Measurements from ENCODE around the gene MUC4.
A peak's percentile ranks its signal among the peaks of the same experiment; 100 is the strongest.

The MUC4 gene

GRCh38 chr3:195700319-195700718 lies 111.4 kb downstream of the MUC4 start:
- no peak overlapping the region for H3K4me3 ChIP-seq (ENCODE audit: low read depth, low read length)
- no peak for TF ChIP-seq MYC (IDR thresholded peaks at IDR 0.05; ENCODE audit: low read depth, low read length)
- no peak for TF ChIP-seq MAX (IDR thresholded peaks at IDR 0.05; ENCODE audit: low read depth, low read length)
- TF ChIP-seq CTCF (IDR thresholded peaks at IDR 0.05; ENCODE audit: low read depth, low read length) = no peak
- no peak for TF ChIP-seq POLR2A (IDR thresholded peaks at IDR 0.05; ENCODE audit: extremely low read depth, insufficient read length)
- no peak for DNase-seq (ENCODE audit: low read depth)

- TF ChIP-seq MYC (IDR thresholded peaks at IDR 0.05; ENCODE audit: low read depth, low read length) = no peak
- DNase-seq (ENCODE audit: low read depth) = no peak
- no peak overlapping the region for H3K4me3 ChIP-seq (ENCODE audit: low read depth, low read length)
Observed at GRCh38 chr3:195699860-195700259, 111.9 kb downstream of the MUC4 start.

GRCh38 chr3:195699388-195699771 lies 112.3 kb downstream of the MUC4 start:
- TF ChIP-seq MYC (IDR thresholded peaks at IDR 0.05; ENCODE audit: low read depth, low read length) = no peak
- TF ChIP-seq MAX (IDR thresholded peaks at IDR 0.05; ENCODE audit: low read depth, low read length) = no peak
- TF ChIP-seq POLR2A (IDR thresholded peaks at IDR 0.05; ENCODE audit: extremely low read depth, insufficient read length) = no peak
- TF ChIP-seq CTCF (IDR thresholded peaks at IDR 0.05; ENCODE audit: low read depth, low read length) = no peak
- DNase-seq (ENCODE audit: low read depth) = no peak
- H3K4me3 ChIP-seq (ENCODE audit: low read depth, low read length) = no peak overlapping the region

- no peak for TF ChIP-seq MYC (IDR thresholded peaks at IDR 0.05; ENCODE audit: low read depth, low read length)
- no peak for TF ChIP-seq MAX (IDR thresholded peaks at IDR 0.05; ENCODE audit: low read depth, low read length)
- no peak for TF ChIP-seq POLR2A (IDR thresholded peaks at IDR 0.05; ENCODE audit: extremely low read depth, insufficient read length)
- no peak for TF ChIP-seq CTCF (IDR thresholded peaks at IDR 0.05; ENCODE audit: low read depth, low read length)
- DNase-seq (ENCODE audit: low read depth) = no peak
- H3K4me3 ChIP-seq (ENCODE audit: low read depth, low read length) = no peak overlapping the region
Observed at GRCh38 chr3:195698647-195699387, 112.9 kb downstream of the MUC4 start.

GRCh38 chr3:195698325-195698646 lies 113.4 kb downstream of the MUC4 start:
- H3K4me3 ChIP-seq (ENCODE audit: low read depth, low read length) = no peak overlapping the region
- TF ChIP-seq MYC (IDR thresholded peaks at IDR 0.05; ENCODE audit: low read depth, low read length) (no peak), POLR2A (IDR thresholded peaks at IDR 0.05; ENCODE audit: extremely low read depth, insufficient read length) (no peak), MAX (IDR thresholded peaks at IDR 0.05; ENCODE audit: low read depth, low read length) (no peak), CTCF (IDR thresholded peaks at IDR 0.05; ENCODE audit: low read depth, low read length) (no peak)
- no peak for DNase-seq (ENCODE audit: low read depth)

GRCh38 chr3:195697582-195698324 lies 114.0 kb downstream of the MUC4 start:
- peak; percentile 30 for DNase-seq (ENCODE audit: low read depth)
- H3K4me3 ChIP-seq (ENCODE audit: low read depth, low read length) = no peak overlapping the region
- TF ChIP-seq MYC (IDR thresholded peaks at IDR 0.05; ENCODE audit: low read depth, low read length) (no peak), CTCF (IDR thresholded peaks at IDR 0.05; ENCODE audit: low read depth, low read length) (no peak), MAX (IDR thresholded peaks at IDR 0.05; ENCODE audit: low read depth, low read length) (no peak), POLR2A (IDR thresholded peaks at IDR 0.05; ENCODE audit: extremely low read depth, insufficient read length) (no peak)
